ENCODE measurements around the gene JADE2. TPM values are rescaled to one million over a fixed set of nuclear protein-coding genes. Genes with fewer than 3 reads are reported as not detected.

The JADE2 gene
- 14.6 and 33.3 TPM in 2 replicates for total RNA-seq

GRCh38 chr5:134524826-134525682 lies at the start of gene JADE2:
Gene JADE2 (plus strand): TSS chr5:134525670. CDS start chr5:134535858, 10,188 bp downstream.

Other genes with a start within 250 kb of the JADE2 start
- 0.16 and 0.19 TPM in 2 replicates for gene CDKL3, start 158.5 kb upstream of the JADE2 start, total RNA-seq
- 18.0 and 29.0 TPM in 2 replicates for gene UBE2B, start 154.1 kb upstream of the JADE2 start, total RNA-seq
- gene CDKN2AIPNL, start 113.8 kb upstream of the JADE2 start, total RNA-seq, result 23.7 and 33.4 TPM in 2 replicates
- 44.0 and 109 TPM in 2 replicates for gene SAR1B, start 107.2 kb downstream of the JADE2 start, total RNA-seq
- gene SEC24A, start 123.1 kb downstream of the JADE2 start, total RNA-seq, result 9.2 and 30.8 TPM in 2 replicates
- 25.9 and 32.4 TPM in 2 replicates for gene CAMLG, start 212.9 kb downstream of the JADE2 start, total RNA-seq
- gene DDX46, start 233.1 kb downstream of the JADE2 start, total RNA-seq, result 13.0 and 26.5 TPM in 2 replicates

Data from bladder microvascular endothelial cell (primary cell).